ENCODE data around the gene FGGY. TPM values are rescaled to one million over a fixed set of nuclear protein-coding genes. Genes with fewer than 3 reads are reported as not detected.
"Not testable (repeated sequence)": the region's sequence is repeated elsewhere in the genome, so short reads cannot be mapped to it uniquely, and the experiment has no call there.

FGGY gene
- polyA plus RNA-seq, 3 donors: 22.8 to 26.2 (median 26.1) TPM

DNA sequence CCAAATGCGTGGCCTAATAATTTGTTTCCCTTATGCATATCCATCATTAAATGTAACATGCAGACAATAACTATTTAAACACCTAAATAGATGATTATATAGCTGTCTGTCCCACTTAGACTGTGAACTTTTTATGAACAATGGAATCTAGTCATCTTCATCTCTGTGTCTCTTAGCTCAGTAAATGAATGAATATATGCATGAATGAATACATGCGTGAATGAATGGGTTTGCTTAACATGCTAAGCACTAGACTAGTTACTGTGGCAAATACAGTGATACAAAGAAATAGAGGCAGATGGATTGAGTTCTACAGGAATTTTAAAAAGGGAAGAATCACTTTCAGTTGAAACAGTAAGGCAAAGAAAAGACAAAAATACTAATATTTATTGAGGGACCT is 232.0 kb downstream of the FGGY start:
- DNase-seq (ENCODE audit: low read depth in 3 of 3, low spot score in 2 of 3): no peak

DNA sequence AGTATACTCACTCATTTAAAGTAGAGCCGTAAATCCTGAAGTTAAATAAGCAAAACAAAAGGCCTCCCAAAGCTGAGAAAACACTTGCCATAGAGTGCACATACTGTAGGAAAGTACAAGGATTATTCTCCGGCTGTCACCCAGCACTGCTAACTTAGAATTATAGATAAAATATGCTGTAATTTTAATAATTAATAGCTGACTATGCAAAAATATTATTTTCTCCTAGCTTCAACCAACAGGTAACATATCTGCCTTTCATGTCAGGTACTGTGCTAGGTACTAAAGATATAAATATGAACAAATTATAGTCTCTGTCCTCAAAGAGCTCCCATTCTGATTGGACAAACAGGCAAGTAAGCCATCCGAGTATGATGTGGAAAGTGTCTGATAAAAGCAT is 233.2 kb downstream of the FGGY start:
- no peak for DNase-seq (ENCODE audit: low read depth in 3 of 3, low spot score in 2 of 3)

DNA sequence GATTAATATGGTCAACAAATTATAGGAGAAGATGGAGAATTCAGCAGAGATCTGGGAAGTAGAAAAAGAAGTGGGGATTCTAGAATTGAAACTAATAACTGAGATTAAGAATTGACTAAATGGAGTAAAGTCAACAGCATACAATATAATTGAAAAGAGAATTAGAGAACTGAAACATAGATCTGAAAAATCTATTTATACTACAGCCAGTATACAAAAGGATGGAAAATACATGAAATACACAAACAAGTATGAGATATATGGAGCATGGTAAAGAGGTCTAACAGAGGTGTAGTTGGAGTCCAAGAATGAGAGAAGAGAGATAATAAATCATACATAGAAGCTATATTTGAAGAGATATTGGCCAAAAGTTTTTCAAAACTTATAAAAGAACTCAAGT is 235.2 kb downstream of the FGGY start:
- no peak for DNase-seq (ENCODE audit: low read depth in 3 of 3, low spot score in 2 of 3)

DNA sequence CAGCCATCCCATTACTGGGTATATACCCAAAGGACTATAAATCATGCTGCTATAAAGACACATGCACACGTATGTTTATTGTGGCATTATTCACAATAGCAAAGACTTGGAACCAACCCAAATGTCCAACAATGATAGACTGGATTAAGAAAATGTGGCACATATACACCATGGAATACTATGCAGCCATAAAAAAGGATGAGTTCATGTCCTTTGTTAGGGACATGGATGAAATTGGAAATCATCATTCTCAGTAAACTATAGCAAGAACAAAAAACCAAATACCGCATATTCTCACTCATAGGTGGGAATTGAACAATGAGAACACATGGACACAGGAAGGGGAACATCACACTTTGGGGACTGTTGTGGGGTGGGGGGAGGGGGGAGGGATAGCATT is 241.6 kb downstream of the FGGY start:
- not testable (repeated sequence) for DNase-seq (ENCODE audit: low read depth in 3 of 3, low spot score in 2 of 3)

DNA sequence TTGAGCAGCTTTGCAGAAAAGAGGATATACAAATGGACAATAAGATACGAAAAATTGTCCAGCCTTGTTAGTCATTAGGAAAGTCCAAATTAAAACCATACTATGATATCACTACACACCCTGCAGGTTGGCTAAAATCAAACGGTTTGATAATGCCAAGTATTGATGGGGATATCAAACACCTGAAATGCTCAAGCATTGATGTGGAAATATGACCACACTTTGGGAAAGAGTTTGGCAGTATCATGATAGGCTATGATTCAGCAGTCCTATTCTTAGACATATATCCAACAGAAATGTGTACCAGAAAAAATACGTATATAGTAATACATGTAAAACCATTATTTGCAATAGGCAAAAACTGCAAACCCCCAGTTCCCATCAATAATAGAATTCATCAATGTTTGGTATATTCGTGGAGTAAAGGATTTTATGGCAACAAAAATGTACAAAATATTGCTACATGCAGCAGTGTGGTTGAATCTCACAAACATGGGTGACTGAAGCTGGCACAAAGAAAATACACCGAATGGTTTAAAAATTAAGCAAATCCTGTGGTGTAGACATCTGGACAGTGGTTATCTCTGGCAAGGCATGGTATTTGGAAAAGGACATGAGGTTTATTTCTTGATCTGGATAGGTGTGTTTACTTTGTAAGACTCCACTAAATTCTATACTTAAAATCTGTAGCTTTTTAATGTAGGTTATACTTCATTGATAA is 243.2 kb downstream of the FGGY start:
- DNase-seq (ENCODE audit: low read depth in 3 of 3, low spot score in 2 of 3): no peak

DNA sequence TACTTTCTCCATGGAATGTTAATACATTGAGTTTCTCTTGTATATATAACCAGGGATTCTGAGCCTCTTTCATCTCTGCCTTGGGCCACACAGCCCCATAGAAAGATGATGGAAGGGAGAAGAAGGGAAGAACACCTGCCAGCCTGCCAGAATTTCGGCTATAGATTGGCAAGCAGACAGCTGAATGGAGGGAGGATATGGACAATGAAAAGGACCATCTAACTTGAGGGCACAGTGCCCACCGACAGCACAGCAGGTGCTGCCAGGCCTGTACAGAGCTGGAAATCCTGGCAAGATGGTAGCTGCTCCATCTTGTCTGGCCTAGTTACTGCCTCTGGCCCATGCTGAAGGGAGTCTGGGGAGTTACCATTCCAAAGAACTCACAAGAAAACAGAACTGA is 244.3 kb downstream of the FGGY start:
- DNase-seq (ENCODE audit: low read depth in 3 of 3, low spot score in 2 of 3): no peak

DNA sequence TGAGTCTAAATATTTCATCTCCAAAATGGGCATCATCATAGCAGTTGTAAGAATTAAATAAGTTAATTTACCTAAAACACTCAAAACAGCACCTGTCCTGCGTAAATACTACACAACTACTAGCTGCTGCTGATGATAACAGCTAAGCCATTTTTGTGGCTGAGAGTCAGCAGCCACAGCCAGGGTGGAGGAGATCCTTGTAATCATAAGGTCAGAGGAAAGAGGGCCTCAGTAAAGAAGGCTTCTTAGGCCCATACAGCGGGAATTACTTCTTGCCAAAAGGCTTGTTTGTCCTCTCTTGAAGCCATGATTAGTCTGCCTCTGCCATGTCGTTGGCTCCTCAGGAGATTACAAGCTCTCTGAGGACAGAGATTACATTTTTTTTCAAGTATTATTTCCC is 245.0 kb downstream of the FGGY start:
- DNase-seq (ENCODE audit: low read depth in 3 of 3, low spot score in 2 of 3): no peak

DNA sequence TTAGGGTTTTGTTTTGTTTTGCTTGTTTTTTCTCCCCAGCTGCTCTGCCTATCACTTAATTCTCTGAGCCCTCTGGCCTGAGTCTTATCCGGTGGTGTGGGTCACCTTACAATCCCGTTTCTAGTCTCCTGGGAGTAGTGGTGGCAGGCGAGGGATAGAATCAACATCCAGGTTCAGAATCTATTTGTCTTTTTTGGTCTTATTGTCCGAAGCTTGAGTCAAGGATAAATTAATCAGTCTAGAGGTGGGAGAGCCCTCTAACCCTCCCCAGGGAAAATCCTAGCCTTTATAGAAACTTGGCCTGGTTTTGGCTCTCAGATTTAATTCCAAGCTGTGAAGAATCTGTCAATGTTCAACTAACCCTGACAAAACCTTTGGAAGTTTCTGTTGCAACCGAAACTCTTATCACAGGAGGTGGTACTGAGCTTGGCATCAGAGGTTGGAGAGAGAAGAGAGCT is 246.3 kb downstream of the FGGY start:
- no peak for DNase-seq (ENCODE audit: low read depth in 3 of 3, low spot score in 2 of 3)

DNA sequence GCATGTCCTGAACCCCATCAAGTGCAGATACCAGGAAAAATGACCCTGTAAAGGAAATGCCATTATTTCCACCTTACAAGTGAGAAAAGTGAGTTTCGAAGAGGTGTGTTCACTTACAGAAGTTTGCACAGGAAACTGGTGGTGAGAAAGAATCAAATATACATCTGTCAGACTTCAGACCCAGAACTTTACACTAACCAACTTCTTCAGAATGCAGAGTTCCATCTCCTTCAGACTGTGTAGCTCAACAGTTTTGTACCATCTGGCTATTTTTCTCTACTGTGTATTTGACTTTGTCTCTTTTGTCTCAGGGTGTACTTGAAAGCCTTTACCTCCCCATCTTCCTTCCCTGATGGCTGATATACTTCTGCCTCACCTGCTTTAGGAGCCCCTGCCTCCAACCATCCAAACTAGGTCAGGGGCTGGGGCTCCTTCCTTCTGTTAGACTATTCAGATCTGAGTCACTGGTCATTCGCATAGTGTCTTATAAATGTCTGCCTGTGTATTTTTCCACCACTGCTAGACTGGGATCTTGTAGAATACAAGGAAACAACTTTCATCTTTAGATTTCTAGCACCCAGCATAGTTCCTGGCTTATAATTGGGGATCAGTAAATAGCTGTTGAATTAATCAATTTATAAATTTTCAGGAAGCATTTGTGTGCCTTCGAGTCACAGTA is 247.9 kb downstream of the FGGY start:
- DNase-seq (ENCODE audit: low read depth in 3 of 3, low spot score in 2 of 3): no peak

DNA sequence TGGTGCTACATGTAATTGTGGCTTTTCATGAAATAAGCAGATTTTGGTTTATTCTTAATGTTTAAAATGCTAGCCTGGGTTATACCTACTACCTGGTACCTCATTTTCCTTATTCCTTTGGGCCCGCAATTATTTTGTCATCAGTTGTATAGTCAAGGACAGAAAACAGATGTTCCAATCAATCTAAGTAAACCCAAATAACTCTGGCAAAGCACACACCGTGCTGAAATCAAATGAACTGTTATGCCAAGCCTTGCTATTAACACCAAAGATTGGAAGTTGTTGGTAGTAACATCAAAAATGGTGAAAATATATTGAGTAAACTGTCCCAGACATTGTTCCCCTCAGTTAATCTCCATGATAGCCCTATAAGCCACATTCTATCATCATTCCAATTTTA is 248.9 kb downstream of the FGGY start:
- no peak for DNase-seq (ENCODE audit: low read depth in 3 of 3, low spot score in 2 of 3)

DNA sequence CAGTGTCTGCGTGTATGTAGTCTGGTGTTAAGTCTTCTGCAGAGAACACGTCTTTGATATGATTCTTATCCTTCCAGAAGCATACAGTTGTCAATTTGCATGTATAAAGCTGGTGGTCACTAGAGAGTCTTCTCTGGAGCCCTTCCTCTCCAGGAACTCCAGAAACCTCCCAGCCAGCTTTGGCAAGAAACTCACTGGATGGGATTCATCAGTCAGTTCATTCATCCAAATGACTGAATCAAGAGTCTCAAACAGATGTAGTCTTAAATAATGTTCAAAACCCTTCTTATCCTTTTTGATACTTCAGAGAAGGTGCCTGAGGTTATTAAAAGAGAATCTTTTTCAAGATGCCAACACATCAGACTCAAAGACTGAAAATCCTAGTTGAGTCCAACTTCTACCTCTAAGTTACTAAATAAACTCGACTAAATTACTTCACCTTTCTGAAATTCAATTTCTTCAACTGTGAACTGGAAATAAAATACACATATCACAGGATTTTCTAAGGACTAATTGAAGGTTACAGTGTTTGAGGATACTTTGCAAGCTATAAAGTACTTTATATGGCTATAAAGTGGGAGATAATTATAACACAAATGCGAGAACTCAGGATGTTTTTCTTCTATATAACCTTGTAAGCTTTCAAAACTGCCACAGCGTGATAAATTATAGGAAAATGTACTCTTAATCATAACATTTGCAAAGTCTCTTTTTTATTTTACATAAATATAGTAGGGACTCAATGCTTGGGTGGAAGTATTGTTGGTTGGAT is 252.4 kb downstream of the FGGY start:
- no peak for DNase-seq (ENCODE audit: low read depth in 3 of 3, low spot score in 2 of 3)

DNA sequence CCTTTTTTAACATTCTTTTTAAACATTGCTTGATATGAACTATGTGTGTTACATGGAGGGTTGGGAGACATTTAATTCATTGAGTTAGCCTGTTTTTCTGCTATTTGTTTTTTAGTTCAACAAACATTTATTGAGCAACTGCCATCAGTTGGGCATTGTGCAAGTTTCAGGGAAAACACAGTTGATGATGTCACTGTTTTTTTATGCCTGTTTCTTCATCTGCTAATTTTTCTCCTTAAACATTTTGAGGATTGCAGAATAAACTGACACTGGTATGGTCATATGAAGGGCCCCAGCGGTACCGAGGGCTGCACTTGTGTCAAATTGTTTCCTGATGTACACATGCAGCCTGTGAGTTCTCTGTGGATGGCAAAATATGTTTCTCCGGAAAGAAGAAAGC is 253.0 kb downstream of the FGGY start:
- no peak for DNase-seq (ENCODE audit: low read depth in 3 of 3, low spot score in 2 of 3)

DNA sequence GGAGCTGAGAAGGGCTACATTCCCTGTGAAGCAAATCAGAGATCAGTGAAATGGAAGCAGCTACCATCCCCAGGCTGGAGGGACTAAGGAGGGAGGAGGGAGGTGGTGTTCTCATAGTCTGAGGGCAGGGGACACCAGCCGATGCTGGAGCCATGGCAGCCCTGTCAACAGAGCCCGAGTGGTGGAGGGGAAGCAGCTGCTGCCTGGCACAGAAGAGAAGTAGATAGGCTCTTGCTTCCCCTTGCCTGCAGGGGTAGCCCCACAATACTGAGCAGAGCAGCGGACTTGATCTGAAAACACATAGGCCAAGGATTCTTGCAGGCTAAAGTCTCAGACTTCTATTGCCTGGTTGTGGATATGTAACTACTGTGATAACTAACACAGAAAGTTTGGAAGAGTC is 255.1 kb downstream of the FGGY start:
- no peak for DNase-seq (ENCODE audit: low read depth in 3 of 3, low spot score in 2 of 3)

DNA sequence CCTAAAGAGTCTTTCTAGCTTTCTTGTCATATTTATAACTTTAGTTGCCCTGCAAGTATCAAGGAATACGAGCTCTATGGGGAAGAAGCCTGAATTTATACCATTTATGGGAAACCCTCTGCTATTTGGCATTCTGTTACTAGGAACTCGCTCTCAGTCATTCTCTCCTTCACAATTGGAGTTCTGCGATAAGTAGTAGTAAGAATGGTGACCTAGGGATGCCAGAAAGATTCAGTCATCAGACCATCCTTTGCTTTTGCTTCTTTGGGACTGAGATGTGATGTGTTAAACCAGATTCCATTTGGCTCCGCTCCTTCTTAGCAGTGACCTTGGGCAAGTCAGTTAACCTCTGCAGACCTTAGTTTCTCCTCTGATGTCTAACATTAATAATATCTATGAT is 256.5 kb downstream of the FGGY start:
- DNase-seq (ENCODE audit: low read depth in 3 of 3, low spot score in 2 of 3): no peak

DNA sequence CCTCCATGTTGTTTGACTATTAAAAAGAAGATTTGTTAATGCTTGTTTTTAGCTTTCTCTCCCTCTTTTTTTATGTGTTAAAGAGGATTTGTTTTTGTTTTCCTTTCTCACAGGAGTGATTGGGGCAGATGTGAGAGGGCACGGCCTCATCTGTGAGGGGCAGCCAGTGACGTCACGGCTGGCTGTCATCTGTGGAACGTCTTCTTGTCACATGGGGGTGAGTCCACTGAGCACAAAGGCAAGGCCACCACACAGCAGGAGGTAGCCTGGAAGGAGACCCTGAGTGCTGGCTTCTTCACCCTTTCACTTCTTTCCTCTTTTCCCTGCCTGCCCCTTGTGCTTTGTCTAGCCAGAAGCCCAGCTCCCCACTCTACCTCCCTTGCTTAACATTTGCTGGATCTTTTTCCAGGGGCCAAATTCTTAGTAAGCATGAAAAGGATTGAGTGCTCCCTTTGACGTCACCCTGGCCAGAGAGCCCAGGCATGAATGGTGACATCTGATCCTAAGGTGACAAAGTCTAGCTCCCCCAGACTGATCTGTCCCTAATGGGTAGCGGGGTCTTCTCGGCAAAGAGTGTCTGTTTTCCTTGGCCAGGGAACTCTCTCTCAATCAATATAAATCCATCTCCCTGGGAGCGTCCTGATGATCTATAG is 257.2 kb downstream of the FGGY start:
- no peak for DNase-seq (ENCODE audit: low read depth in 3 of 3, low spot score in 2 of 3)

DNA sequence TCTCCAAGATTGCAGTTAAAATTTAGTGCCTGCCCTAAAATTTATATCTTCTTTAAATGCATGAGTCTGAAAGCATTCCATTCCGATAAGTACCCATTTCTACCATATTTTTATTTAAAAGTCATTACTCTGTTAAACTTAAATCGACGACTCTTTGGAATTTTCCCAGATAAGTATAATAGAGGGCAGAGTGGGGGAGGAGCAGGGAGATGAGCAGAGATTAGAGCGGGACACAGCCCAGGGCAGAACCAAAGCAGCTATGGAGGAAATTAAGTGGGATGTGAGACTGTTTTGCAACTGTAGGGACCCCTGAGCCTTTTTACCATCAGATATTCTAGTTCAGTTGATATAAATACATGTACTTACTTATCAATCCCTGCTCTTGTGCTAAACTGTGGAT is 257.9 kb downstream of the FGGY start:
- no peak for DNase-seq (ENCODE audit: low read depth in 3 of 3, low spot score in 2 of 3)

DNA sequence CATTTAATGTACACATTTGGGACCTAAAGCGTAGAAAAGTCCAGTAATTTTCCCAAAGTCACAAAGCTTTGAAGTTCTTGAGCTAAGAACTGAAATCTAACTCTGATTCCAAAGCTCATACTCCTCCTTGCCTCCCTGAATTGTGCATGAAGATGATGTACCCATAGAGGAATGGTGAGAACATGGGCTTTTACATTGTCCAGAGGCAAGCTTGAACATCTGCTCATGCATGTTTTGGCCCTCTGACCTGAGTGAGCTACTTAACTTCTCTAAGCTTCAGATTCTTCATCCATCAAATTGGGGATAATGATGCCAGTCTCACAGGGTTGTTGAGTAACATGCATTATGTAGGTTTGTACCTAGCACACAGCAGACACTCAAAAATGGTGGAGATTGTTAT is 259.5 kb downstream of the FGGY start:
- no peak for DNase-seq (ENCODE audit: low read depth in 3 of 3, low spot score in 2 of 3)

DNA sequence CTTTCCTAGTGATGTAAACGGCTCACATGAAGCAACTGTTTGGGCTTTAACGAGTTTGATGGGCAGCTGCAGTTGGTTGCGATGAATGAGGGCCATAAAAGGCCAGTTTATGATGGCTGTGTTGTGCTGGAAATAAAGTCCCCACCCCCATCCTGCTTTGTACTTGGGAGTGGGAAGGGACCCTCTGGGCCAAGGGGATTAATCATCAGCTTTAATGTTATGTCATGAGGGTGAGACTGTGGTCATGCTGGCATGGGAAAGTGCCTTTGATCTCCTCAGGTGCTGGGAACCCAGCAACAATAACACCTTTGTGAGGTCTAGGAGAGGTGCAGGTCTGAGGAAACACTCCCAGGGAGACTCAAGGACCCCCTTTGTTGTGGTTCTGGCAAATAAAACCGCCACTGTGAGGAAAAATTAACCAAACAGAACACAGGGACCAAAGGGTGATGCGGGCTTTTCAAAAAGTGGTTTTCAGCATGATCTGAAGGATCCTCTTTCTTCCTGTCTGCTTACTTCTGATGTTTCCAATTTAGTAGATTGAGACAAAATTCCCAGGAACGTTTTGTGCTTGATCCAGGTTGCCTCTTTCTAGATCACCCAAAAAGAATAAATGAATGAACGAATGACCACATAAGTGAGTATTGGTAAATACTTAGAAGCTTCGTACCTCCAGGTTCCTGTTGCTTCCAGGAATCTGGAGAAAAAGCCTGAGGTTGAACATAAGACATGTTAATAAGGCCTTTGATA is 260.1 kb downstream of the FGGY start:
- peak in 1 of 3 donors; percentile 55 for DNase-seq (ENCODE audit: low read depth in 3 of 3, low spot score in 2 of 3)

DNA sequence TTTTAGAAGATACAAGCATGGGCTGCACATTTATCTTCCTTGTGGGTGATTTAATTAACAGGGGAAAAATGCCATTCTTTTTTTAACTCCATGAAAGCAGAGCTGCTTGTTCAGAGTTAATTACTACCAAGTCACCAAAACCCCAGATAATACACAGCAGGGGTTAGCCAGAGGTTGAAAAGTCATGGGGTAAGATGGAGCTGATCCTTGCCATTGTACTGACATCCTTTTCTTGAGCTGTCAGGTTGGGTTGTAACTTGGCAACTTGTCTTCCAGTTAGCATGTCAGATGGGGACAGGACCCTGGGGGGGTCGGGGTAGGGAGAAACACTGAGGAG is 260.6 kb downstream of the FGGY start:
- DNase-seq (ENCODE audit: low read depth in 3 of 3, low spot score in 2 of 3): no peak

DNA sequence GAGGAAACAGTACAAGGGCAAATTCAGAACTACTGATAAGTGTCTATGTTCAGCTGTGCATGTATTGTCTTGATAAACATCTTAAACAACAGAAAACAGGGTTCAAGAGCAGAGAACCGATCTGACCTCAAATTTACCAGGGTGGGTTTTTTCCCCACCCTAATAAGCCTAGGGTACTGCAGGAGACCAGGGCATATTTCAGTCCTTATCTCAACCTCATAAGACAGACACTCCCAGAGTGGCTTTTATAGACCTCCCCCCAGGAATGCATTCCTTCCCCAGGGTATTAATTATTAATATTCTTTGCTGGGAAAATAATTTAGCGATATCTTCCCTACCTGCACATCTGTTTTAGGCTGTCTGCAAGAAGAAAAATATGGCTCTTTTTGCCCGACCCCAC is 261.7 kb downstream of the FGGY start:
- not testable (repeated sequence) for DNase-seq (ENCODE audit: low read depth in 3 of 3, low spot score in 2 of 3)
